HepG2 (cell line): ENCODE measurements around the gene NKD1. TPM values are rescaled to one million over a fixed set of nuclear protein-coding genes. Genes with fewer than 3 reads are reported as not detected.
A peak's percentile ranks its signal among the peaks of the same experiment; 100 is the strongest.

ENCODE experiments used
- AGO2 ChIP-seq: fragments of 200-400 bp; formaldehyde crosslinking; optimal IDR thresholded peaks from 2 replicates; pipeline ENCODE3; 2017; ENCODE audit warnings: mild to moderate bottlenecking, low read depth, low read length, moderate library complexity
- ARNTL ChIP-seq: sonication (generic); formaldehyde crosslinking; IDR thresholded peaks from 2 replicates; pipeline ENCODE4 v1.4.0; 2020; ENCODE audit warnings: mild to moderate bottlenecking, missing genetic modification reagents
- ATRX ChIP-seq: sonication (generic); formaldehyde crosslinking; IDR thresholded peaks from 2 replicates; pipeline ENCODE4 v1.4.0; 2020; ENCODE audit warnings: missing genetic modification reagents, borderline replicate concordance
- BORCS8-MEF2B ChIP-seq: sonication (generic); formaldehyde crosslinking; IDR thresholded peaks from 2 replicates; pipeline ENCODE4 v1.8.0; 2022; ENCODE audit warnings: mild to moderate bottlenecking, missing genetic modification reagents
- BRD4 ChIP-seq: sonication (generic); formaldehyde crosslinking; IDR thresholded peaks from 2 replicates; pipeline ENCODE4 v1.4.0; 2020; ENCODE audit warnings: missing genetic modification reagents
- ETV5 ChIP-seq: IDR thresholded peaks from 2 replicates; pipeline ENCODE4 v1.6.1; 2018; ENCODE audit warnings: missing biosample characterization, missing genetic modification reagents, inconsistent platforms, borderline replicate concordance
- ETV6 ChIP-seq: sonication (generic); formaldehyde crosslinking; conservative IDR thresholded peaks from 2 replicates; pipeline ENCODE4 v1.4.0; 2020; ENCODE audit warnings: missing genetic modification reagents
- FOXO1 ChIP-seq: sonication (generic); formaldehyde crosslinking; IDR thresholded peaks from 2 replicates; pipeline ENCODE4 v1.4.0; 2020; ENCODE audit warnings: missing genetic modification reagents
- KAT7 ChIP-seq: IDR thresholded peaks from 2 replicates; pipeline ENCODE4 v1.6.1; 2018; ENCODE audit warnings: borderline replicate concordance, missing compliant biosample characterization
- MYC ChIP-seq: sonication (generic); formaldehyde crosslinking; IDR thresholded peaks from 2 replicates; pipeline ENCODE4 v1.9.0; 2021; ENCODE audit warnings: missing genetic modification reagents, borderline replicate concordance
- PAX8 ChIP-seq: sonication (generic); formaldehyde crosslinking; IDR thresholded peaks from 2 replicates; pipeline ENCODE4 v1.8.0; 2022; ENCODE audit warnings: mild to moderate bottlenecking, missing genetic modification reagents, borderline replicate concordance
- POLR2AphosphoS5 ChIP-seq: IDR thresholded peaks from 2 replicates; pipeline ENCODE4 v1.6.1; 2012; ENCODE audit warnings: low read depth, low read length
- RFXAP ChIP-seq: sonication (generic); formaldehyde crosslinking; IDR thresholded peaks from 2 replicates; pipeline ENCODE4 v1.4.0; 2020; ENCODE audit warnings: missing genetic modification reagents, borderline replicate concordance
- SNAI1 ChIP-seq: sonication (generic); formaldehyde crosslinking; IDR thresholded peaks from 2 replicates; pipeline ENCODE4 v1.5.0; 2020; ENCODE audit warnings: mild to moderate bottlenecking, missing genetic modification reagents, borderline replicate concordance
- ZBTB38 ChIP-seq: sonication (generic); formaldehyde crosslinking; IDR thresholded peaks from 2 replicates; pipeline ENCODE4 v1.5.1; 2020; ENCODE audit warnings: mild to moderate bottlenecking, missing genetic modification reagents
- ZNF331 ChIP-seq: sonication (generic); formaldehyde crosslinking; IDR thresholded peaks from 2 replicates; pipeline ENCODE4 v1.4.0; 2020; ENCODE audit warnings: missing genetic modification reagents
- ZNF33B ChIP-seq: sonication (generic); formaldehyde crosslinking; IDR thresholded peaks from 2 replicates; pipeline ENCODE4 v1.5.1; 2020; ENCODE audit warnings: mild to moderate bottlenecking, missing genetic modification reagents
- ZNF501 ChIP-seq: sonication (generic); formaldehyde crosslinking; IDR thresholded peaks from 2 replicates; pipeline ENCODE4 v1.5.1; 2020; ENCODE audit warnings: mild to moderate bottlenecking, moderate library complexity, missing genetic modification reagents
- ZNF543 ChIP-seq: sonication (generic); formaldehyde crosslinking; IDR thresholded peaks from 2 replicates; pipeline ENCODE4 v1.4.0; 2020; ENCODE audit warnings: mild to moderate bottlenecking, missing genetic modification reagents
- ZNF75D ChIP-seq: sonication (generic); formaldehyde crosslinking; IDR thresholded peaks from 2 replicates; pipeline ENCODE4 v1.8.1; 2023; ENCODE audit warnings: missing genetic modification reagents, mild to moderate bottlenecking, borderline replicate concordance
- polyA plus RNA-seq, 8 experiments: library from polyadenylated mRNA; depleted of rRNA in 3 of 8; stranded (reverse) in 7 of 8; unstranded in 1 of 8; fragments of >200 nt; fragmentation: Illumina TruSeq in 4 of 8; extraction: Trizol in 4 of 8; gene quantifications; 2 replicates each; pipeline versions ENCODE4 v1.2.1 to v1.2.3, GENCODE V29; 2011 to 2016; ENCODE audit warnings: low read depth in 4 of 8, missing spikeins in 1 of 8, mixed read lengths in 1 of 8; ENCODE audit not compliant: insufficient read depth in 1 of 8
- total RNA-seq, 5 experiments: library from RNA; depleted of rRNA; stranded (reverse); fragments of >200 nt; fragmentation: Illumina TruSeq; extraction: Trizol; gene quantifications; 2 replicates each; pipeline ENCODE4 v1.2.3, GENCODE V29; 2016; ENCODE audit warnings: low read depth in 1 of 5
- TF ChIP-seq, protein P1 (sequence below), 2 experiments: sonication (generic) in 1 of 2; formaldehyde crosslinking in 1 of 2; IDR thresholded peaks; 2 replicates each; pipeline versions ENCODE4 v1.4.0 to v1.6.1; 2018 to 2020; ENCODE audit warnings: missing genetic modification reagents in 2 of 2, borderline replicate concordance in 1 of 2, low read depth in 1 of 2, mild to moderate bottlenecking in 1 of 2, missing biosample characterization in 1 of 2
- TF ChIP-seq, protein P2 (sequence below): sonication (generic); formaldehyde crosslinking; IDR thresholded peaks from 2 replicates; pipeline ENCODE4 v1.4.0; 2020; ENCODE audit warnings: mild to moderate bottlenecking, missing genetic modification reagents
- TF ChIP-seq, protein P3 (sequence below): sonication (generic); formaldehyde crosslinking; IDR thresholded peaks from 2 replicates; pipeline ENCODE4 v1.4.0; 2020; ENCODE audit warnings: missing genetic modification reagents
- TF ChIP-seq, protein P4 (sequence below): sonication (generic); formaldehyde crosslinking; conservative IDR thresholded peaks from 2 replicates; pipeline ENCODE4 v1.8.0; 2022; ENCODE audit warnings: low read depth, missing genetic modification reagents

The NKD1 gene
- total and polyA plus RNA-seq, 2 of the 13 experiments (the other 11 are each of a cell fraction or from before 2014, with no cell fraction given), result 70.4 to 121 TPM

DNA sequence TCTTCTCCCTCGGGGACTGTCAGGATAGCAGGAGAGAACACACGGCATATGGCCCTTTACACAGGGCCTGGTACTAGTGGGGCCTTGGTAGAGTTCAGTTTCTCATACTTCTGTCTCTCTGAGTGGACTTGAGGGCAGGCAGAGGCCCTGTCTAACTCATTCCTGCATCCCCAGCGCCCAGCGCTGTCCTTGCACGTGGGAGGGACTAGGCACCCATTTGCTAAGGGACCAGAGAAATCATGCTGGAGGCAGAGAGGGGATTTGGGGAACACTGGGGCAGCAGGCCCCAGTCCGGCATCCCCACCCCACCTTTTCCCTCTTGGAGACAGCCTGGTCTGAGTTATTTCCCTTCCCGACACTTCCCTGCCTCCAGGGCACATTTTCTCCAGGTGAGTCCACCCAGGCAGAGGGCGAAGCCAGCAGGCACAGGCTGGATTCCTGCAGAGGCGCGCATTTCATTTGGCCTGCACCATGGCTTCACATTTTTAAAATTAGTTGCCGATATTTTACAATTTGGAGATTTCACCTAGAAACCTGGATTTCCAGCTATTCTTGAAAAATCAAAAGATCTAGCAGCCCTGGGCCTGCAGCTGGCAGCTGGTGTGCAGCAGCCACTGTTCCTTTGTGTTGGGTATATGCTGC lies 9.7 kb upstream of the NKD1 start (continued):
- peak; percentile 75; the same call in 1 of the 2 replicates for TF ChIP-seq ZNF501 (CRISPR knock-in tag)
- TF ChIP-seq, protein P1, sequence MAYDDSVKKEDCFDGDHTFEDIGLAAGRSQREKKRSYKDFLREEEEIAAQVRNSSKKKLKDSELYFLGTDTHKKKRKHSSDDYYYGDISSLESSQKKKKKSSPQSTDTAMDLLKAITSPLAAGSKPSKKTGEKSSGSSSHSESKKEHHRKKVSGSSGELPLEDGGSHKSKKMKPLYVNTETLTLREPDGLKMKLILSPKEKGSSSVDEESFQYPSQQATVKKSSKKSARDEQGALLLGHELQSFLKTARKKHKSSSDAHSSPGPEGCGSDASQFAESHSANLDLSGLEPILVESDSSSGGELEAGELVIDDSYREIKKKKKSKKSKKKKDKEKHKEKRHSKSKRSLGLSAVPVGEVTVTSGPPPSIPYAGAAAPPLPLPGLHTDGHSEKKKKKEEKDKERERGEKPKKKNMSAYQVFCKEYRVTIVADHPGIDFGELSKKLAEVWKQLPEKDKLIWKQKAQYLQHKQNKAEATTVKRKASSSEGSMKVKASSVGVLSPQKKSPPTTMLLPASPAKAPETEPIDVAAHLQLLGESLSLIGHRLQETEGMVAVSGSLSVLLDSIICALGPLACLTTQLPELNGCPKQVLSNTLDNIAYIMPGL (CRISPR knock-in tag; IDR thresholded peaks at IDR 0.05; ENCODE audit: borderline replicate concordance in 1 of 2, low read depth in 1 of 2), result no peak
- TF ChIP-seq BORCS8-MEF2B (CRISPR knock-in tag), result no peak
- TF ChIP-seq, protein P2, sequence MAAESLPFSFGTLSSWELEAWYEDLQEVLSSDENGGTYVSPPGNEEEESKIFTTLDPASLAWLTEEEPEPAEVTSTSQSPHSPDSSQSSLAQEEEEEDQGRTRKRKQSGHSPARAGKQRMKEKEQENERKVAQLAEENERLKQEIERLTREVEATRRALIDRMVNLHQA (CRISPR knock-in tag), result no peak
- no peak for TF ChIP-seq ZNF33B (CRISPR knock-in tag)
- TF ChIP-seq KAT7 (CRISPR knock-in tag), result 0 out of 2 replicates have a peak, but pooled peaks have one; percentile 62
- 0 out of 2 replicates have a peak, but pooled peaks have one; percentile 4 for TF ChIP-seq RFXAP
- TF ChIP-seq, protein P3, sequence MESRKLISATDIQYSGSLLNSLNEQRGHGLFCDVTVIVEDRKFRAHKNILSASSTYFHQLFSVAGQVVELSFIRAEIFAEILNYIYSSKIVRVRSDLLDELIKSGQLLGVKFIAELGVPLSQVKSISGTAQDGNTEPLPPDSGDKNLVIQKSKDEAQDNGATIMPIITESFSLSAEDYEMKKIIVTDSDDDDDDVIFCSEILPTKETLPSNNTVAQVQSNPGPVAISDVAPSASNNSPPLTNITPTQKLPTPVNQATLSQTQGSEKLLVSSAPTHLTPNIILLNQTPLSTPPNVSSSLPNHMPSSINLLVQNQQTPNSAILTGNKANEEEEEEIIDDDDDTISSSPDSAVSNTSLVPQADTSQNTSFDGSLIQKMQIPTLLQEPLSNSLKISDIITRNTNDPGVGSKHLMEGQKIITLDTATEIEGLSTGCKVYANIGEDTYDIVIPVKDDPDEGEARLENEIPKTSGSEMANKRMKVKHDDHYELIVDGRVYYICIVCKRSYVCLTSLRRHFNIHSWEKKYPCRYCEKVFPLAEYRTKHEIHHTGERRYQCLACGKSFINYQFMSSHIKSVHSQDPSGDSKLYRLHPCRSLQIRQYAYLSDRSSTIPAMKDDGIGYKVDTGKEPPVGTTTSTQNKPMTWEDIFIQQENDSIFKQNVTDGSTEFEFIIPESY (CRISPR knock-in tag), result peak; percentile 94
- TF ChIP-seq ZNF331 (CRISPR knock-in tag), result no peak
- peak; percentile 88 for TF ChIP-seq AGO2
- TF ChIP-seq ZNF75D (CRISPR knock-in tag), result no peak
- TF ChIP-seq ETV5 (CRISPR knock-in tag), result no peak
- 0 out of 2 replicates have a peak, but pooled peaks have one; percentile 44 for TF ChIP-seq MYC (CRISPR knock-in tag)
- TF ChIP-seq ATRX (CRISPR knock-in tag), result no peak
- TF ChIP-seq ZNF543 (CRISPR knock-in tag), result no peak; the same call in 1 of the 2 replicates
- 0 out of 2 replicates have a peak, but pooled peaks have one; percentile 22 for TF ChIP-seq ETV6 (CRISPR knock-in tag)
- no peak for TF ChIP-seq FOXO1
- peak; percentile 96 for TF ChIP-seq ZBTB38
- TF ChIP-seq PAX8 (CRISPR knock-in tag), result no peak
- 0 out of 2 replicates have a peak, but pooled peaks have one; percentile 0 for TF ChIP-seq ARNTL
- TF ChIP-seq SNAI1, result no peak
- TF ChIP-seq, protein P4, sequence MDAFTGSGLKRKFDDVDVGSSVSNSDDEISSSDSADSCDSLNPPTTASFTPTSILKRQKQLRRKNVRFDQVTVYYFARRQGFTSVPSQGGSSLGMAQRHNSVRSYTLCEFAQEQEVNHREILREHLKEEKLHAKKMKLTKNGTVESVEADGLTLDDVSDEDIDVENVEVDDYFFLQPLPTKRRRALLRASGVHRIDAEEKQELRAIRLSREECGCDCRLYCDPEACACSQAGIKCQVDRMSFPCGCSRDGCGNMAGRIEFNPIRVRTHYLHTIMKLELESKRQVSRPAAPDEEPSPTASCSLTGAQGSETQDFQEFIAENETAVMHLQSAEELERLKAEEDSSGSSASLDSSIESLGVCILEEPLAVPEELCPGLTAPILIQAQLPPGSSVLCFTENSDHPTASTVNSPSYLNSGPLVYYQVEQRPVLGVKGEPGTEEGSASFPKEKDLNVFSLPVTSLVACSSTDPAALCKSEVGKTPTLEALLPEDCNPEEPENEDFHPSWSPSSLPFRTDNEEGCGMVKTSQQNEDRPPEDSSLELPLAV (CRISPR knock-in tag), result no peak
- no peak for TF ChIP-seq BRD4
- TF ChIP-seq POLR2AphosphoS5, result peak; percentile 34; the same call in 1 of the 2 replicates
